A673 (cell line): Measurements from ENCODE around the gene COQ8A.

Experiments
- CTCF ChIP-seq: fragments of 300-800, 200-600 bp; sonication (generic); conservative IDR thresholded peaks from 2 replicates; pipeline ENCODE4 v1.5.1; 2017; ENCODE audit warnings: low read depth, mild to moderate bottlenecking, antibody characterized with exemption, low read length, moderate library complexity, mixed read lengths
- EZH2 ChIP-seq: fragments of 200-600 bp; sonication (generic); IDR thresholded peaks from 2 replicates; pipeline ENCODE4 v1.6.1; 2017; ENCODE audit warnings: borderline replicate concordance, low read depth, mild to moderate bottlenecking, mixed read lengths, antibody characterized with exemption, low read length; ENCODE audit not compliant: poor library complexity, severe bottlenecking

- TF ChIP-seq CTCF = no peak
- no peak for TF ChIP-seq EZH2
Measured at GRCh38 chr1:226937940-226938725, 2.0 kb upstream of the COQ8A start.
